GM21737 (cell line): Measurements from ENCODE around the gene PAQR8.
A peak's percentile ranks its signal among the peaks of the same experiment; 100 is the strongest.
"Not testable (repeated sequence)": the region's sequence is repeated elsewhere in the genome, so short reads cannot be mapped to it uniquely, and the experiment has no call there.

Experiments used
- ATAC-seq: cut with Tn5 transposase; IDR thresholded peaks from one replicate; pipeline ENCODE4 v1.9.1; 2021; ENCODE audit warnings: mild to moderate bottlenecking, moderate library complexity; ENCODE audit not compliant: unreplicated experiment

The PAQR8 gene

GRCh38 chr6:52375780-52376556, 14.0 kb downstream of the PAQR8 start:
- ATAC-seq = no peak

- no peak for ATAC-seq
Measured at GRCh38 chr6:52376763-52377162, 14.8 kb downstream of the PAQR8 start.

GRCh38 chr6:52377538-52378221, 15.7 kb downstream of the PAQR8 start:
- peak; percentile 52 for ATAC-seq

GRCh38 chr6:52381249-52381648, 19.3 kb downstream of the PAQR8 start:
- ATAC-seq = no peak

GRCh38 chr6:52384145-52384766, 22.3 kb downstream of the PAQR8 start:
- ATAC-seq = no peak

GRCh38 chr6:52385074-52385473, 23.1 kb downstream of the PAQR8 start:
- ATAC-seq = no peak

GRCh38 chr6:52388119-52388518, 26.2 kb downstream of the PAQR8 start:
- not testable (repeated sequence) for ATAC-seq

- no peak for ATAC-seq
Measured at GRCh38 chr6:52388790-52389189, 26.8 kb downstream of the PAQR8 start.

- ATAC-seq = no peak
Measured at GRCh38 chr6:52389264-52389625, 27.3 kb downstream of the PAQR8 start.

- peak; percentile 65 for ATAC-seq
Measured at GRCh38 chr6:52389626-52390360, 27.8 kb downstream of the PAQR8 start.

GRCh38 chr6:52390361-52390727, 28.4 kb downstream of the PAQR8 start:
- ATAC-seq = peak; percentile 40

- no peak for ATAC-seq
Measured at GRCh38 chr6:52391599-52391998, 29.6 kb downstream of the PAQR8 start.

GRCh38 chr6:52392944-52393343, 31.0 kb downstream of the PAQR8 start:
- ATAC-seq = no peak

- no peak for ATAC-seq
Measured at GRCh38 chr6:52393780-52394179, 31.8 kb downstream of the PAQR8 start.

GRCh38 chr6:52394251-52394666, 32.3 kb downstream of the PAQR8 start:
- ATAC-seq = peak; percentile 52

- ATAC-seq = no peak
Measured at GRCh38 chr6:52395969-52396368, 34.0 kb downstream of the PAQR8 start.

- ATAC-seq = no peak
Measured at GRCh38 chr6:52399511-52400312, 37.8 kb downstream of the PAQR8 start.

- ATAC-seq = no peak
Measured at GRCh38 chr6:52400313-52401041, 38.5 kb downstream of the PAQR8 start.

- no peak for ATAC-seq
Measured at GRCh38 chr6:52403086-52403485, 41.1 kb downstream of the PAQR8 start.

GRCh38 chr6:52403627-52404026, 41.7 kb downstream of the PAQR8 start:
- no peak for ATAC-seq
